ENCODE data around the gene INPP5D. TPM values are rescaled to one million over a fixed set of nuclear protein-coding genes. Genes with fewer than 3 reads are reported as not detected.
"Not testable (repeated sequence)": the region's sequence is repeated elsewhere in the genome, so short reads cannot be mapped to it uniquely, and the experiment has no call there.

The INPP5D gene
- polyA plus RNA-seq, 1 of the 3 experiments (the other 2 are of a cell fraction): 1.3 TPM

DNA sequence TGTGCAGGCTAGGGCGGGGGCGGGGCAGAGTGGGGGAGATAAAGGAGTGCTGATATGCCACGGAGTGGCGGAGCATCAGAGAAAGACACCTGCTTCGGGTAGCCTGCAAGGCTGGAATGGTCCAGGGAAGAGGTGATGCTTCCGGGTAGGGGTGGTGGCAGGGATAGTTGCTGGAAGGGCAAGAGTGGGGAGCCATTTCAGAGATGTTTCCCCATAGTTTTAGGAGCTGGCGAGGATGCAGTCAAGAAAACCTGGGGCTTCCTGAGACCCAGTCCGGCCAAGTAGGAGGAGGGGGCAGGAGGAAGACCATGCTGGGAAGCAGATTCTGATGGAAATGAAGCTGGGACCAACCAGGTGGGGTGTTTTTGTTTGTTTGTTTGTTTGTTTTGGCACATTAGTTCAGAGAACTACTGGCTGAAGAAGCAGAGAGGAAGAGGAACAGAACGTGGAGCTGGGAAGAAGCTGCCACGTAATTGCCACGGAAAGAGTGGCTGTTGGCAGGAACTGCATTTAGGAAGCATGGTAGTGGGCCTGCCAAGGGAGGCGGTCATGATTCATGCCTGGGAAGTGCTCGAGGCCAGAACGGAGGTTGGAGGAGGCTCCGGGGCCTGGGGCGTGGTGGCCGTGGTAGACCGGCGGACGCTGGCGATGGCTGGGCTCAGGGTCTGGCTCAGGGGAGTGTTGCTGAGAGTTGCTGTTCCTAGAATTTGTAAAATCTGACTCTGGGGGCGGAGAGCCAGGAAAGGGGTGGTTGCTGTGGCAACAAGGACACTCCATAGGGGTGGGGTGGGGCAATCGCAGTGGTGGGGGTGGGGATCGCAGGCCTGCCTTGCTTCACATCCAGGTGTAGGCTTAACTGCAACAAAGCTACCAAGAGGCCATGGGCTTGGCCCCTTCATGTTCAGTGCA is 8.6 kb upstream of the INPP5D start:
- Histone ChIP-seq H3K4me3 (ENCODE audit: low read depth in 2 of 2, low read length in 1 of 2) (no peak overlapping the region), H3K4me2 (no peak overlapping the region), H3K79me2 (ENCODE audit: insufficient read depth) (no peaks in the 10 kb centered on the region), H3K9me3 (no peaks in the 10 kb centered on the region), H3K9me2 (no peaks in the 10 kb centered on the region), H3K27me3 (ENCODE audit: insufficient read depth) (no peaks in the 10 kb centered on the region; the same call in 1 of the 2 replicates), H3K36me3 (replicated peaks in 1 of 2; ENCODE audit: control insufficient read depth in 1 of 2, insufficient read depth in 2 of 2, low read length in 1 of 2) (no peaks in the 10 kb centered on the region), H4K20me1 (ENCODE audit: insufficient read depth) (no peaks in the 10 kb centered on the region), H3K4me1 (ENCODE audit: control insufficient read depth in 1 of 2, insufficient read depth in 2 of 2, low read depth in 1 of 2, low read length in 1 of 2) (peaks cover 0 to 11% of the 10 kb centered on the region in 2 experiments; a peak in 1 of 4 replicates), H3K9ac (no peak overlapping the region), H3K27ac (ENCODE audit: low read depth in 2 of 2, low read length in 1 of 2) (no peak overlapping the region), H2AFZ (ENCODE audit: low read depth) (no peak overlapping the region), H3F3A (replicated peaks; ENCODE audit: insufficient read depth) (no peaks in the 10 kb centered on the region)
- DNase-seq: no peak
- POLR2A ChIA-PET: no interaction called here
- 77% methylated on average over 24 of the region's 24 CpGs for WGBS (ENCODE audit: low lambda C conversion rate)
- TF ChIP-seq EP300 (IDR thresholded peaks at IDR 0.05; ENCODE audit: borderline replicate concordance in 1 of 2, low read depth in 1 of 2, low read length in 1 of 2) (no peak), TCF12 (IDR thresholded peaks at IDR 0.05) (no peak), GABPA (IDR thresholded peaks at IDR 0.05; ENCODE audit: low read depth) (no peak), RFX5 (IDR thresholded peaks at IDR 0.05; ENCODE audit: low read length) (no peak), YY1 (IDR thresholded peaks at IDR 0.05; ENCODE audit: low read depth) (no peak), GATA2 (CRISPR knock-in tag; IDR thresholded peaks at IDR 0.05) (no peak), FOSL2 (IDR thresholded peaks at IDR 0.05; ENCODE audit: borderline replicate concordance, low read depth) (no peak)
- TF ChIP-seq, protein P1, sequence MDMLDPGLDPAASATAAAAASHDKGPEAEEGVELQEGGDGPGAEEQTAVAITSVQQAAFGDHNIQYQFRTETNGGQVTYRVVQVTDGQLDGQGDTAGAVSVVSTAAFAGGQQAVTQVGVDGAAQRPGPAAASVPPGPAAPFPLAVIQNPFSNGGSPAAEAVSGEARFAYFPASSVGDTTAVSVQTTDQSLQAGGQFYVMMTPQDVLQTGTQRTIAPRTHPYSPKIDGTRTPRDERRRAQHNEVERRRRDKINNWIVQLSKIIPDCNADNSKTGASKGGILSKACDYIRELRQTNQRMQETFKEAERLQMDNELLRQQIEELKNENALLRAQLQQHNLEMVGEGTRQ (IDR thresholded peaks at IDR 0.05; ENCODE audit: borderline replicate concordance, low read depth, low read length): no peak
- TF ChIP-seq, protein P2, sequence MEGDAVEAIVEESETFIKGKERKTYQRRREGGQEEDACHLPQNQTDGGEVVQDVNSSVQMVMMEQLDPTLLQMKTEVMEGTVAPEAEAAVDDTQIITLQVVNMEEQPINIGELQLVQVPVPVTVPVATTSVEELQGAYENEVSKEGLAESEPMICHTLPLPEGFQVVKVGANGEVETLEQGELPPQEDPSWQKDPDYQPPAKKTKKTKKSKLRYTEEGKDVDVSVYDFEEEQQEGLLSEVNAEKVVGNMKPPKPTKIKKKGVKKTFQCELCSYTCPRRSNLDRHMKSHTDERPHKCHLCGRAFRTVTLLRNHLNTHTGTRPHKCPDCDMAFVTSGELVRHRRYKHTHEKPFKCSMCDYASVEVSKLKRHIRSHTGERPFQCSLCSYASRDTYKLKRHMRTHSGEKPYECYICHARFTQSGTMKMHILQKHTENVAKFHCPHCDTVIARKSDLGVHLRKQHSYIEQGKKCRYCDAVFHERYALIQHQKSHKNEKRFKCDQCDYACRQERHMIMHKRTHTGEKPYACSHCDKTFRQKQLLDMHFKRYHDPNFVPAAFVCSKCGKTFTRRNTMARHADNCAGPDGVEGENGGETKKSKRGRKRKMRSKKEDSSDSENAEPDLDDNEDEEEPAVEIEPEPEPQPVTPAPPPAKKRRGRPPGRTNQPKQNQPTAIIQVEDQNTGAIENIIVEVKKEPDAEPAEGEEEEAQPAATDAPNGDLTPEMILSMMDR (IDR thresholded peaks at IDR 0.05): no peak
- CTCF ChIA-PET: no interaction called here

DNA sequence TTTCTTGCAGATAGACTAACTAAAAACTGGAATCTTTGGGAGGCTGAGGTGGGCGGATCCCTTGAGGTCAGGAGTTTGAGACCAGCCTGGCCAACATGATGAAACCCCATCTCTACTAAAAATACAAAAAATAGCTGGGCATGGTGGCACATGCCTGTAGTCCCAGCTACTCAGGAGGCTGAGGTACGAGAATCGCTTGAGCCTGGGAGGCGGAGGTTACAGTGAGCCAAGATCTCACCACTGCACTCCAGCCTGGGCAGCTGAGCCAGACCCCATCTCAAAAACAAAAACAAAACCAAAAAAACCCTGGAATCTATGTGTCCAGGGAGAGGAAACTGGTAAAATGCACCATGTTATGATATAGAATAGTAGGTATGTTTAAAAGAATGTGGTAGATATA is 7.6 kb upstream of the INPP5D start:
- H3F3A ChIP-seq (replicated peaks; ENCODE audit: insufficient read depth); H4K20me1 ChIP-seq (ENCODE audit: insufficient read depth); DNase-seq; H3K79me2 ChIP-seq (ENCODE audit: insufficient read depth); H3K9ac ChIP-seq; H3K27ac ChIP-seq (ENCODE audit: low read depth in 2 of 2, low read length in 1 of 2); H3K4me2 ChIP-seq; H3K9me3 ChIP-seq; H3K9me2 ChIP-seq; H2AFZ ChIP-seq (ENCODE audit: low read depth); H3K27me3 ChIP-seq (ENCODE audit: insufficient read depth); H3K4me3 ChIP-seq (ENCODE audit: low read depth in 2 of 2, low read length in 1 of 2); POLR2A ChIA-PET; H3K36me3 ChIP-seq (replicated peaks in 1 of 2; ENCODE audit: control insufficient read depth in 1 of 2, insufficient read depth in 2 of 2, low read length in 1 of 2): not testable (repeated sequence)
- CTCF ChIA-PET: interaction anchor here (1.1 to 2.9 kb wide), 6 partner anchors 8 to 158 kb away, joined by 3 to 32 read pairs (median 13); partner anchors contain the start of gene NEU2
- H3K4me1 ChIP-seq (ENCODE audit: control insufficient read depth in 1 of 2, insufficient read depth in 2 of 2, low read depth in 1 of 2, low read length in 1 of 2): peaks cover 0 to 19% of the 10 kb centered on the region in 2 experiments; a peak in 1 of 4 replicates
- WGBS (ENCODE audit: low lambda C conversion rate): 88% methylated on average over 4 of the region's 4 CpGs
